ENCODE results near the gene CCDC158.
"Not testable (repeated sequence)": the region's sequence is repeated elsewhere in the genome, so short reads cannot be mapped to it uniquely, and the experiment has no call there.

The CCDC158 gene

GRCh38 chr4:76429636-76430035 is 8.7 kb upstream of the CCDC158 start:
- no peak for DNase-seq

GRCh38 chr4:76426272-76426671 is 5.3 kb upstream of the CCDC158 start:
- DNase-seq: no peak

GRCh38 chr4:76423159-76423558 is 2.2 kb upstream of the CCDC158 start:
- DNase-seq: not testable (repeated sequence)

GRCh38 chr4:76420188-76420761 is 666 bp downstream of the CCDC158 start:
- no peak for DNase-seq

GRCh38 chr4:76410636-76411035 is 10.3 kb downstream of the CCDC158 start:
- no peak for DNase-seq

GRCh38 chr4:76407440-76408119 is 13.4 kb downstream of the CCDC158 start:
- DNase-seq: no peak

GRCh38 chr4:76406081-76406480 is 14.9 kb downstream of the CCDC158 start:
- no peak for DNase-seq

GRCh38 chr4:76401654-76402053 is 19.3 kb downstream of the CCDC158 start:
- no peak for DNase-seq

- no peak for DNase-seq
Measured at GRCh38 chr4:76388160-76388908, 32.6 kb downstream of the CCDC158 start.

- no peak for DNase-seq
Measured at GRCh38 chr4:76386566-76387305, 34.2 kb downstream of the CCDC158 start.

- no peak for DNase-seq
Measured at GRCh38 chr4:76385974-76386373, 35.0 kb downstream of the CCDC158 start.

GRCh38 chr4:76384052-76384451 is 36.9 kb downstream of the CCDC158 start:
- no peak for DNase-seq

- DNase-seq: no peak
Measured at GRCh38 chr4:76383001-76383400, 37.9 kb downstream of the CCDC158 start.

- no peak for DNase-seq
Measured at GRCh38 chr4:76381986-76382385, 39.0 kb downstream of the CCDC158 start.

- no peak for DNase-seq
Measured at GRCh38 chr4:76380561-76380960, 40.4 kb downstream of the CCDC158 start.

- peak; percentile 32 for DNase-seq
Measured at GRCh38 chr4:76377911-76378310, 43.0 kb downstream of the CCDC158 start.

- DNase-seq: no peak
Measured at GRCh38 chr4:76377481-76377901, 43.5 kb downstream of the CCDC158 start.

GRCh38 chr4:76376534-76376933 is 44.4 kb downstream of the CCDC158 start:
- no peak for DNase-seq

GRCh38 chr4:76375703-76376102 is 45.2 kb downstream of the CCDC158 start:
- DNase-seq: no peak

GRCh38 chr4:76374798-76375197 is 46.1 kb downstream of the CCDC158 start:
- no peak for DNase-seq

GRCh38 chr4:76373919-76374552 is 46.9 kb downstream of the CCDC158 start:
- no peak for DNase-seq

GRCh38 chr4:76366737-76367136 is 54.2 kb downstream of the CCDC158 start:
- DNase-seq: no peak

- no peak for DNase-seq
Measured at GRCh38 chr4:76365636-76366035, 55.3 kb downstream of the CCDC158 start.
